Panc1 (cell line): ENCODE results near the gene MDH1.

Experiments used
- POLR2AphosphoS5 ChIP-seq: IDR thresholded peaks from 2 replicates; pipeline ENCODE4 v1.6.1; 2012; ENCODE audit warnings: mild to moderate bottlenecking, low read depth, low read length, moderate library complexity
- TF ChIP-seq, protein P1 (sequence below): fragments of 450-650 bp; IDR thresholded peaks from 2 replicates; pipeline ENCODE4 v1.5.1; 2017; ENCODE audit warnings: mild to moderate bottlenecking

DNA sequence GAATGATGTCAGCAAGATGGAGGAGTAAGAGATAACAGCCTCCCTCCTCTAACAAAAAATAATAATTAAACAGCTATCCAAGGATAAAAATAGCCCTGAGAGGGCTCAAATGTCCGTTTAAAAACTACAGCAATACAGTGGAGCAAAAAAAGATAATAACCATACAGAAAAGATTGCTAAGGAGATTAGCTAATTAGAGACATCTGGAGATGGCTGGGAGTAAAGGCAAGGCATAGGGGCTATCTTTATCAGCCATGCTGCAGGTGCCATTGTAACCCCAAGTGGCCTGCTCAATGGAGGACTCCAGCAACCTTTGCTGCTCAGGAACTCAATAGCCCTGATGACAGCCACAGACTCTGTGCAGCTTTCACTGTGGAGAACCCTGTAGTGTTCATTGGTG, 42.7 kb downstream of the MDH1 start:
- TF ChIP-seq, protein P1, sequence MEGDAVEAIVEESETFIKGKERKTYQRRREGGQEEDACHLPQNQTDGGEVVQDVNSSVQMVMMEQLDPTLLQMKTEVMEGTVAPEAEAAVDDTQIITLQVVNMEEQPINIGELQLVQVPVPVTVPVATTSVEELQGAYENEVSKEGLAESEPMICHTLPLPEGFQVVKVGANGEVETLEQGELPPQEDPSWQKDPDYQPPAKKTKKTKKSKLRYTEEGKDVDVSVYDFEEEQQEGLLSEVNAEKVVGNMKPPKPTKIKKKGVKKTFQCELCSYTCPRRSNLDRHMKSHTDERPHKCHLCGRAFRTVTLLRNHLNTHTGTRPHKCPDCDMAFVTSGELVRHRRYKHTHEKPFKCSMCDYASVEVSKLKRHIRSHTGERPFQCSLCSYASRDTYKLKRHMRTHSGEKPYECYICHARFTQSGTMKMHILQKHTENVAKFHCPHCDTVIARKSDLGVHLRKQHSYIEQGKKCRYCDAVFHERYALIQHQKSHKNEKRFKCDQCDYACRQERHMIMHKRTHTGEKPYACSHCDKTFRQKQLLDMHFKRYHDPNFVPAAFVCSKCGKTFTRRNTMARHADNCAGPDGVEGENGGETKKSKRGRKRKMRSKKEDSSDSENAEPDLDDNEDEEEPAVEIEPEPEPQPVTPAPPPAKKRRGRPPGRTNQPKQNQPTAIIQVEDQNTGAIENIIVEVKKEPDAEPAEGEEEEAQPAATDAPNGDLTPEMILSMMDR, result no peak
- TF ChIP-seq POLR2AphosphoS5, result no peak
